ENCODE data around the gene RPS2.
"Not testable (repeated sequence)": the region's sequence is repeated elsewhere in the genome, so short reads cannot be mapped to it uniquely, and the experiment has no call there.

RPS2 gene

GRCh38 chr16:1942810-1943726, 21.6 kb downstream of the RPS2 start, which contains the start of gene MSRB1:
MSRB1 (minus strand) TSS chr16:1943199; CDS start chr16:1943156, 43 bp downstream.
- FAIRE-seq (peak; percentile 79), DNase-seq (ENCODE audit: low spot score) (peak; percentile 100)

GRCh38 chr16:1942047-1942809, 22.4 kb downstream of the RPS2 start:
- FAIRE-seq (no peak), DNase-seq (ENCODE audit: low spot score) (no peak)

GRCh38 chr16:1941162-1942046, 23.2 kb downstream of the RPS2 start:
- DNase-seq (ENCODE audit: low spot score) (no peak), FAIRE-seq (no peak)

GRCh38 chr16:1940273-1941161, 24.1 kb downstream of the RPS2 start:
- DNase-seq (ENCODE audit: low spot score) (no peak), FAIRE-seq (no peak)

- not testable (repeated sequence) for FAIRE-seq; DNase-seq (ENCODE audit: low spot score)
These were observed 24.8 kb downstream of the RPS2 start for GRCh38 chr16:1939833-1940232.

GRCh38 chr16:1938910-1939309, 25.7 kb downstream of the RPS2 start:
- DNase-seq (ENCODE audit: low spot score) (no peak), FAIRE-seq (no peak)

- no peak for DNase-seq (ENCODE audit: low spot score)
- no peak for FAIRE-seq
These were observed 26.3 kb downstream of the RPS2 start for GRCh38 chr16:1938316-1938715.

GRCh38 chr16:1936945-1937479, 27.6 kb downstream of the RPS2 start:
- DNase-seq (ENCODE audit: low spot score) = no peak
- FAIRE-seq = no peak

- DNase-seq (ENCODE audit: low spot score) (no peak), FAIRE-seq (no peak)
These were observed 31.4 kb downstream of the RPS2 start for GRCh38 chr16:1933097-1933661.

GRCh38 chr16:1932050-1933028, 32.3 kb downstream of the RPS2 start:
- no peak for FAIRE-seq
- peak; percentile 40 for DNase-seq (ENCODE audit: low spot score)

GRCh38 chr16:1930338-1930720, 34.3 kb downstream of the RPS2 start:
- FAIRE-seq = no peak
- no peak for DNase-seq (ENCODE audit: low spot score)

- peak; percentile 98 for DNase-seq (ENCODE audit: low spot score)
These were observed 34.9 kb downstream of the RPS2 start for GRCh38 chr16:1929578-1930337.

GRCh38 chr16:1929105-1929504, 35.5 kb downstream of the RPS2 start:
- DNase-seq (ENCODE audit: low spot score) (peak; percentile 72), FAIRE-seq (no peak)

More at GRCh38 chr16:1929578-1930337, 34.9 kb downstream of the RPS2 start:
- peak; percentile 98 for FAIRE-seq

- DNase-seq (ENCODE audit: low spot score) (no peak), FAIRE-seq (no peak)
These were observed 38.4 kb downstream of the RPS2 start for GRCh38 chr16:1926271-1926670.

GRCh38 chr16:1924095-1924494, 40.5 kb downstream of the RPS2 start:
- FAIRE-seq = no peak
- DNase-seq (ENCODE audit: low spot score) = no peak

- FAIRE-seq (no peak), DNase-seq (ENCODE audit: low spot score) (peak; percentile 79)
These were observed 41.2 kb downstream of the RPS2 start for GRCh38 chr16:1923299-1924034.

GRCh38 chr16:1922357-1922756, 42.3 kb downstream of the RPS2 start:
- DNase-seq (ENCODE audit: low spot score) (no peak), FAIRE-seq (no peak)
